Measurements from ENCODE around the gene RHOT1.

The RHOT1 gene

DNA sequence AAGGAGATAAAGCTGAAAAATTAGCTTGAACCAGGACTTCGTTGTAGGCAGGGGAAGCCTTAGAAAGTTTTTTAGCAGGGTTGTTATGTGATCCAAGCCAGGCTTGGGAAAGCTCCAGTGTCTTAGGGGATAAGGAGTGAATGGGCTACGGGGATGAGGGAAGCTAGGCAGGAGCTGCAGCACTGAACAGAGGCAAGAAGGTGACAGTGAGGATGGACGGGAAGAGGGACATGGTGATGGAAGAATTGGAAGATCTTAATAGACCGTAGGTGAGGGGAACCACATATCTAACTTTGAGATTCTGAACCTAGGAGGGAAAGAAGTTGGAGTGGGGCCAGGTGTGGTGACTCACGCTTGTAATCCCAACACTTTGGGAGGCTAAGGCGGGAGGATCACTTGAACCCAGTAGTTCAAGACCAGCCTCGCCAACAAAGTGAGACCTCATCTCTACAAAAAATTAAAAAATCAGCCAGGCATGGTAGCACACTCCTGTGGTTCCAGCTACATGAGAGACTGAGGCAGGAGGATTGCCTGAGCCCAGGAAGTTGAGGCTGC lies 126.5 kb downstream of the RHOT1 start:
- ChIA-PET POLR2A (no interaction called here), CTCF (no interaction called here)
- DNase-seq (ENCODE audit: extremely low spot score): no peak
- TF ChIP-seq HDGF (IDR thresholded peaks at IDR 0.05; ENCODE audit: borderline replicate concordance) (no peak), NFRKB (IDR thresholded peaks at IDR 0.05) (no peak), FOXM1 (IDR thresholded peaks at IDR 0.05; ENCODE audit: borderline replicate concordance) (no peak), LEF1 (IDR thresholded peaks at IDR 0.05; ENCODE audit: borderline replicate concordance) (no peak), FOXA1 (IDR thresholded peaks at IDR 0.05) (no peak), TARDBP (IDR thresholded peaks at IDR 0.05) (no peak), ZNF384 (IDR thresholded peaks at IDR 0.05) (no peak), ARNT (IDR thresholded peaks at IDR 0.05) (no peak), FOXK2 (IDR thresholded peaks at IDR 0.05) (no peak), SP1 (IDR thresholded peaks at IDR 0.05) (no peak), SUZ12 (IDR thresholded peaks at IDR 0.05) (no peak), L3MBTL2 (conservative IDR thresholded peaks at IDR 0.05) (no peak)
- TF ChIP-seq, protein P1, sequence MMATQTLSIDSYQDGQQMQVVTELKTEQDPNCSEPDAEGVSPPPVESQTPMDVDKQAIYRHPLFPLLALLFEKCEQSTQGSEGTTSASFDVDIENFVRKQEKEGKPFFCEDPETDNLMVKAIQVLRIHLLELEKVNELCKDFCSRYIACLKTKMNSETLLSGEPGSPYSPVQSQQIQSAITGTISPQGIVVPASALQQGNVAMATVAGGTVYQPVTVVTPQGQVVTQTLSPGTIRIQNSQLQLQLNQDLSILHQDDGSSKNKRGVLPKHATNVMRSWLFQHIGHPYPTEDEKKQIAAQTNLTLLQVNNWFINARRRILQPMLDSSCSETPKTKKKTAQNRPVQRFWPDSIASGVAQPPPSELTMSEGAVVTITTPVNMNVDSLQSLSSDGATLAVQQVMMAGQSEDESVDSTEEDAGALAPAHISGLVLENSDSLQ (IDR thresholded peaks at IDR 0.05): no peak

DNA sequence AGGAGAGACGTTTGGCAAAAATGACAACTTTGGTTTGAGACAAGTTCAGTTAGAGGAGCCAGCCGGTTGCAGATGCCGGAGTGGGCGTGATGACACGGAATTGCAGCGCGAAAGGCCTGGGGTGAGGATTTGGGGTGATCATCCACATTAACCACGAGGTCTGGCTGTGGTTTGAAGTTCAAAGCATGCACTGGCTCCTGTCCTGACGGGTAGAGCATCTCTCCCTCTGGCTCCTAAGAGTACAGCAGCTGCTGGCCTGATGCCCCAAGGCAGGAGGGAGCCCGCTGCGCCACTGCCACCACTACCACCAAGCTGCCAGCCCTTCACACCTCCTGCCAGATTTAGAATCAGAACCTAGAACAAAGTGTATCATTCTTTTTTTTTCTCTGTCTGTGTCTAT lies 127.1 kb downstream of the RHOT1 start:
- TF ChIP-seq SUZ12 (IDR thresholded peaks at IDR 0.05) (no peak), CTBP1 (IDR thresholded peaks at IDR 0.05; ENCODE audit: borderline replicate concordance) (no peak), ZNF384 (IDR thresholded peaks at IDR 0.05) (no peak), FOXK2 (IDR thresholded peaks at IDR 0.05) (no peak), TARDBP (IDR thresholded peaks at IDR 0.05) (no peak), NFRKB (IDR thresholded peaks at IDR 0.05) (no peak), SP1 (IDR thresholded peaks at IDR 0.05) (no peak), BHLHE40 (IDR thresholded peaks at IDR 0.05; ENCODE audit: borderline replicate concordance) (no peak), HDGF (IDR thresholded peaks at IDR 0.05; ENCODE audit: borderline replicate concordance) (no peak), FOXA1 (IDR thresholded peaks at IDR 0.05) (no peak), ELF4 (IDR thresholded peaks at IDR 0.05) (no peak), FOXM1 (IDR thresholded peaks at IDR 0.05; ENCODE audit: borderline replicate concordance) (no peak), L3MBTL2 (conservative IDR thresholded peaks at IDR 0.05) (no peak), ARNT (IDR thresholded peaks at IDR 0.05) (no peak), LEF1 (IDR thresholded peaks at IDR 0.05; ENCODE audit: borderline replicate concordance) (no peak)
- TF ChIP-seq, protein P1 (IDR thresholded peaks at IDR 0.05): no peak
- DNase-seq (ENCODE audit: extremely low spot score): no peak
- ChIA-PET POLR2A (no interaction called here), CTCF (no interaction called here)

DNA sequence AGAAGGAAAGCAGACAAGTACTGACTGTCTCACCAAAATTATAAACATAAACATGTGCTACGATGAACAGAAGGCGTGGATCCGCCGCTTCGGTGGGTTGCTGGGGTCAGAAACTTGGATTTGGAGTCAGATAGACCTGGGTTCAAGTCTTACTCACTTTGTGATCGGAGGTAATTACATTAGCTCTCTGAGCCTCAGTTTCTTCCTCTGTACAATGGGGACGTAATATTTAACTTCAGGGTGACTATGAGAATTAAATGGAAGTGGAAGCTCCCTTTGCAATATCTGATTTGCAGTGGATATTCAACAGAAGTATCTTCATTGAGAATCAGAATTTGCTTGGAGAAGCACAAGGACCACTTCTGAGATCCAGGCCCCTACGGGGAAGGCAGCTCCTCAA lies 129.5 kb downstream of the RHOT1 start:
- no peak for DNase-seq (ENCODE audit: extremely low spot score)
- ChIA-PET POLR2A (no interaction called here), CTCF (interaction anchor here (0.7 kb wide), 1 partner anchor 14 kb away, joined by 3 read pairs; no protein-coding TSS in a partner anchor)
- TF ChIP-seq LEF1 (IDR thresholded peaks at IDR 0.05; ENCODE audit: borderline replicate concordance): no peak
- no peak for TF ChIP-seq SP1 (IDR thresholded peaks at IDR 0.05)
- no peak for TF ChIP-seq TARDBP (IDR thresholded peaks at IDR 0.05)
- no peak for TF ChIP-seq HDGF (IDR thresholded peaks at IDR 0.05; ENCODE audit: borderline replicate concordance)
- no peak for TF ChIP-seq CTBP1 (IDR thresholded peaks at IDR 0.05; ENCODE audit: borderline replicate concordance)
- TF ChIP-seq FOXA1 (IDR thresholded peaks at IDR 0.05): no peak
- no peak for TF ChIP-seq NFRKB (IDR thresholded peaks at IDR 0.05)
- TF ChIP-seq, protein P1 (IDR thresholded peaks at IDR 0.05): no peak
- TF ChIP-seq FOXM1 (IDR thresholded peaks at IDR 0.05; ENCODE audit: borderline replicate concordance): no peak
- TF ChIP-seq L3MBTL2 (conservative IDR thresholded peaks at IDR 0.05): no peak
- no peak for TF ChIP-seq FOXK2 (IDR thresholded peaks at IDR 0.05)
- no peak for TF ChIP-seq SUZ12 (IDR thresholded peaks at IDR 0.05)
- TF ChIP-seq BHLHE40 (IDR thresholded peaks at IDR 0.05; ENCODE audit: borderline replicate concordance): no peak
- TF ChIP-seq ELF4 (IDR thresholded peaks at IDR 0.05): no peak
- TF ChIP-seq ARNT (IDR thresholded peaks at IDR 0.05): no peak
- no peak for TF ChIP-seq ZNF384 (IDR thresholded peaks at IDR 0.05)

DNA sequence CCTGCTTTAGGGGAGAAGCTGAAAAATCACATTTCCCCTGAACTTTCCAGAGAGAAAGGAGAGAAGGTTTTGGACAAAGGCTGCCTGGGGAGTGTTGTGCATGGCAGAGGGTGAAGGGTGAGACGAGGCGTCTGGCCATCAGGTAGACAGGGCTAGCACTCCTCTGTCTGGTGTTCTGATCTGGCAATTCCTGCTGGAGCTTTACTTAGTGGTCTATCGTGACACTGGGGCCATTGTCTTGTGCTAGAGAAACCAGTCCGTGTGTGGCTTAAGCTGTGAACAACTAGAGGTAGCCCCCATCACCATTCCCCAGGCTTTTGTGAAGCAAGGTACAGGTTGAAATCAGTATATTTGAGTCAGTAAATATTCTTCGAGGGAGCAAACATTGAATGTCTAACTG lies 131.8 kb downstream of the RHOT1 start:
- CTCF ChIA-PET: no interaction called here
- no peak for TF ChIP-seq ARNT (IDR thresholded peaks at IDR 0.05)
- TF ChIP-seq FOXM1 (IDR thresholded peaks at IDR 0.05; ENCODE audit: borderline replicate concordance): no peak
- no peak for TF ChIP-seq ZNF384 (IDR thresholded peaks at IDR 0.05)
- TF ChIP-seq FOXA1 (IDR thresholded peaks at IDR 0.05): no peak
- TF ChIP-seq LEF1 (IDR thresholded peaks at IDR 0.05; ENCODE audit: borderline replicate concordance): no peak
- TF ChIP-seq HDGF (IDR thresholded peaks at IDR 0.05; ENCODE audit: borderline replicate concordance): no peak
- TF ChIP-seq, protein P1 (IDR thresholded peaks at IDR 0.05): no peak
- POLR2A ChIA-PET: no interaction called here
- DNase-seq (ENCODE audit: extremely low spot score): no peak

DNA sequence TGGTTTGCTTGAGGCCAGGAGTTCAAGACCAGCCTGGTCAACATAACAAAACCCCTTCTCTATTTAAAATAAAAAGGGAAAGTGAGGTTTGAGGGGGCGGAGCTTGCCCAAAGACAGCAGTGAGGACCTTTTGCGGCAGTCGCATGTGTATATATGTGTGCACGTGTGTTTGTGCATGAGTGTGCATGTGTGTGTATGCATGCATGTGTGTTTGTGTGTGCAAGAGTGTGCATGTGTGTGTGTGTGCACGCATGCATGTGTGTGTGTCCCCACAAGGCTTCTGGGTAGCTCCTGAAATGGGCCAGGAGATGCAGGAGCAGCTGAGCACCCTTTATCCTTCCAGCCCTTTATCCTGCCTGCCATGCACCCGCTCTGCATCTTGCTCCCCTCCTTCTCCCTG lies 132.3 kb downstream of the RHOT1 start:
- TF ChIP-seq NFRKB (IDR thresholded peaks at IDR 0.05) (no peak), FOXK2 (IDR thresholded peaks at IDR 0.05) (no peak), ZNF384 (IDR thresholded peaks at IDR 0.05) (no peak), SP1 (IDR thresholded peaks at IDR 0.05) (no peak), L3MBTL2 (conservative IDR thresholded peaks at IDR 0.05) (no peak), ELF4 (IDR thresholded peaks at IDR 0.05) (no peak), BHLHE40 (IDR thresholded peaks at IDR 0.05; ENCODE audit: borderline replicate concordance) (no peak), SUZ12 (IDR thresholded peaks at IDR 0.05) (no peak), CTBP1 (IDR thresholded peaks at IDR 0.05; ENCODE audit: borderline replicate concordance) (no peak), FOXA1 (IDR thresholded peaks at IDR 0.05) (no peak), LEF1 (IDR thresholded peaks at IDR 0.05; ENCODE audit: borderline replicate concordance) (no peak), FOXM1 (IDR thresholded peaks at IDR 0.05; ENCODE audit: borderline replicate concordance) (no peak), HDGF (IDR thresholded peaks at IDR 0.05; ENCODE audit: borderline replicate concordance) (no peak), ARNT (IDR thresholded peaks at IDR 0.05) (no peak), TARDBP (IDR thresholded peaks at IDR 0.05) (no peak)
- TF ChIP-seq, protein P1 (IDR thresholded peaks at IDR 0.05): no peak
- ChIA-PET POLR2A (interaction anchor here (1.0 kb wide), 1 partner anchor 24 kb away, joined by 3 read pairs; no protein-coding TSS in a partner anchor), CTCF (no interaction called here)
- DNase-seq (ENCODE audit: extremely low spot score): no peak
